Keratinocyte (primary cell): ENCODE data around the gene EXD3.

ENCODE experiments used
- EZH2 ChIP-seq: IDR thresholded peaks from one replicate; pipeline ENCODE4 v1.6.1; 2012; ENCODE audit warnings: inconsistent platforms, mild to moderate bottlenecking, low read length, moderate library complexity
- TF ChIP-seq, protein P1 (sequence below), 3 experiments: IDR thresholded peaks in 1 of 3; conservative IDR thresholded peaks in 1 of 3; optimal IDR thresholded peaks in 1 of 3; 2 replicates in 2 of 3; 3 replicates in 1 of 3; pipeline versions ENCODE3 to v1.5.1; 2011; ENCODE audit warnings: low read length in 3 of 3, mild to moderate bottlenecking in 3 of 3, moderate library complexity in 2 of 3, control low read depth in 1 of 3, inconsistent platforms in 1 of 3; ENCODE audit not compliant: insufficient read depth in 2 of 3; ENCODE audit errors: extremely low read depth in 1 of 3

DNA sequence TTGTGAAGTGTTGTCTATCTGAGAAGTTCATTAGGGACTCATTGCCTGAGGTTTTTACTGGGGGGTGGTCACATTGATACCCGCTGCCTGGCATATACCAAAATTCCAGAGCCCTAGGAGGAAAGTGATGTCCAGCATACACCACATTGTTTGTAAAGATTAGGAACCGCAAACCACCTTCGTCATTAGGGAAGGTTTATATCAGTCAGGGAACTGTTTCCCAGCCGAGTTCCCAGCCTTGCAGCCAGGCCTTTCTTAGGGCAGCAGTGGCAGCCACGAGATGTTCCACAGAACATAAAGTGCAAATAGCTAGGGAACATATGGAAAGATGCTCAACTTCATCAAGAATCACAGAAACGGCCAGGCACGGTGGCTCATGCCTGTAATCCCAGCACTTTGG is 80.5 kb downstream of the EXD3 start:
- TF ChIP-seq, protein P1, sequence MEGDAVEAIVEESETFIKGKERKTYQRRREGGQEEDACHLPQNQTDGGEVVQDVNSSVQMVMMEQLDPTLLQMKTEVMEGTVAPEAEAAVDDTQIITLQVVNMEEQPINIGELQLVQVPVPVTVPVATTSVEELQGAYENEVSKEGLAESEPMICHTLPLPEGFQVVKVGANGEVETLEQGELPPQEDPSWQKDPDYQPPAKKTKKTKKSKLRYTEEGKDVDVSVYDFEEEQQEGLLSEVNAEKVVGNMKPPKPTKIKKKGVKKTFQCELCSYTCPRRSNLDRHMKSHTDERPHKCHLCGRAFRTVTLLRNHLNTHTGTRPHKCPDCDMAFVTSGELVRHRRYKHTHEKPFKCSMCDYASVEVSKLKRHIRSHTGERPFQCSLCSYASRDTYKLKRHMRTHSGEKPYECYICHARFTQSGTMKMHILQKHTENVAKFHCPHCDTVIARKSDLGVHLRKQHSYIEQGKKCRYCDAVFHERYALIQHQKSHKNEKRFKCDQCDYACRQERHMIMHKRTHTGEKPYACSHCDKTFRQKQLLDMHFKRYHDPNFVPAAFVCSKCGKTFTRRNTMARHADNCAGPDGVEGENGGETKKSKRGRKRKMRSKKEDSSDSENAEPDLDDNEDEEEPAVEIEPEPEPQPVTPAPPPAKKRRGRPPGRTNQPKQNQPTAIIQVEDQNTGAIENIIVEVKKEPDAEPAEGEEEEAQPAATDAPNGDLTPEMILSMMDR (optimal IDR thresholded peaks at IDR 0.05 in 1 of 3, IDR thresholded peaks at IDR 0.05 in 1 of 3, conservative IDR thresholded peaks at IDR 0.05 in 1 of 3; ENCODE audit: extremely low read depth in 1 of 3, insufficient read depth in 2 of 3, low read length in 3 of 3): no peak
- TF ChIP-seq EZH2: no peak
